ENCODE results near the gene STX1B. TPM values are rescaled to one million over a fixed set of nuclear protein-coding genes. Genes with fewer than 3 reads are reported as not detected.

STX1B gene
- total and polyA plus RNA-seq, 2 experiments from 2014 or later: 5.6 to 13.7 TPM

- no peak for DNase-seq (ENCODE audit: low read depth in 1 of 2, low spot score in 1 of 2)
- TF ChIP-seq, protein P1, sequence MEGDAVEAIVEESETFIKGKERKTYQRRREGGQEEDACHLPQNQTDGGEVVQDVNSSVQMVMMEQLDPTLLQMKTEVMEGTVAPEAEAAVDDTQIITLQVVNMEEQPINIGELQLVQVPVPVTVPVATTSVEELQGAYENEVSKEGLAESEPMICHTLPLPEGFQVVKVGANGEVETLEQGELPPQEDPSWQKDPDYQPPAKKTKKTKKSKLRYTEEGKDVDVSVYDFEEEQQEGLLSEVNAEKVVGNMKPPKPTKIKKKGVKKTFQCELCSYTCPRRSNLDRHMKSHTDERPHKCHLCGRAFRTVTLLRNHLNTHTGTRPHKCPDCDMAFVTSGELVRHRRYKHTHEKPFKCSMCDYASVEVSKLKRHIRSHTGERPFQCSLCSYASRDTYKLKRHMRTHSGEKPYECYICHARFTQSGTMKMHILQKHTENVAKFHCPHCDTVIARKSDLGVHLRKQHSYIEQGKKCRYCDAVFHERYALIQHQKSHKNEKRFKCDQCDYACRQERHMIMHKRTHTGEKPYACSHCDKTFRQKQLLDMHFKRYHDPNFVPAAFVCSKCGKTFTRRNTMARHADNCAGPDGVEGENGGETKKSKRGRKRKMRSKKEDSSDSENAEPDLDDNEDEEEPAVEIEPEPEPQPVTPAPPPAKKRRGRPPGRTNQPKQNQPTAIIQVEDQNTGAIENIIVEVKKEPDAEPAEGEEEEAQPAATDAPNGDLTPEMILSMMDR (IDR thresholded peaks at IDR 0.05; ENCODE audit: low read depth, low read length): no peak
- no peak overlapping the region for H3K4me3 ChIP-seq
- H3K4me1 ChIP-seq (ENCODE audit: low read depth): no peaks in the 10 kb centered on the region
- H3K36me3 ChIP-seq: peaks cover 45% of the 10 kb centered on the region
- no peak overlapping the region for H3K27ac ChIP-seq
- H3K27me3 ChIP-seq: no peaks in the 10 kb centered on the region
- no peaks in the 10 kb centered on the region for H3K9me3 ChIP-seq (ENCODE audit: low read depth)
Observed at GRCh38 chr16:30980023-30980371, 30.4 kb downstream of the STX1B start.

GRCh38 chr16:30979170-30980022 is 31.0 kb downstream of the STX1B start:
- TF ChIP-seq, protein P1 (IDR thresholded peaks at IDR 0.05; ENCODE audit: low read depth, low read length): no peak
- peaks cover 45% of the 10 kb centered on the region for H3K36me3 ChIP-seq
- DNase-seq (ENCODE audit: low read depth in 1 of 2, low spot score in 1 of 2): no peak

DNA sequence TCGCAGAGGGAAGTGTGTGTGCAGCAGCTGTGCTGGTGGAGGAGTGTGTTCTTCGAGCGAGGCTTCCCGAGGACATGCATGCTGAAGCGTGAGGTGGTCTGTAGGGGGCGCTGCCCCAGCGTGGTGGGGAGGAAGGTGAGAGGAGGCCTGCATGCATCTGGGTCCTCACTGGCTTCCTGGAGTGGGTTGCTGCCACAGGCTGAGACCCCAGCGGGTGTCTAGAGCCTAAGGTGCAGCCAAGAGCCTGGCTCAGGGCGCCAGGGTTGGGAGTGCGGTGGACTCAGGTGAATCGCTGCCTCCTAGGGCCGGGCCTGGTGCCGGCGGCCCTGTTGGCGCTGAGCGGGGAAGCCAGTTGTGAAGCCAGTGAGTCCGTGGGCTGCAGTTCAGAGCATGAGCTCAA is 32.9 kb downstream of the STX1B start:
- Histone ChIP-seq H3K4me3 (no peak overlapping the region), H3K36me3 (peaks cover 58% of the 10 kb centered on the region), H3K9me3 (ENCODE audit: low read depth) (no peaks in the 10 kb centered on the region), H3K4me1 (ENCODE audit: low read depth) (no peaks in the 10 kb centered on the region), H3K27ac (no peak overlapping the region), H3K27me3 (no peaks in the 10 kb centered on the region)
- TF ChIP-seq, protein P1 (IDR thresholded peaks at IDR 0.05; ENCODE audit: low read depth, low read length): peak; percentile 29
- DNase-seq (ENCODE audit: low read depth in 1 of 2, low spot score in 1 of 2): no peak

More at GRCh38 chr16:30979170-30980022, 31.0 kb downstream of the STX1B start:
- H3K4me3 ChIP-seq: no peak overlapping the region
- H3K27me3 ChIP-seq: no peaks in the 10 kb centered on the region
- no peak overlapping the region for H3K27ac ChIP-seq
- no peaks in the 10 kb centered on the region for H3K4me1 ChIP-seq (ENCODE audit: low read depth)
- no peaks in the 10 kb centered on the region for H3K9me3 ChIP-seq (ENCODE audit: low read depth)

GRCh38 chr16:30976486-30976885 is 34.0 kb downstream of the STX1B start:
- Histone ChIP-seq H3K36me3 (peaks cover 57% of the 10 kb centered on the region), H3K4me3 (no peak overlapping the region), H3K27ac (no peak overlapping the region), H3K27me3 (no peaks in the 10 kb centered on the region), H3K9me3 (ENCODE audit: low read depth) (no peaks in the 10 kb centered on the region), H3K4me1 (ENCODE audit: low read depth) (no peaks in the 10 kb centered on the region)
- DNase-seq (ENCODE audit: low read depth in 1 of 2, low spot score in 1 of 2): no peak
- TF ChIP-seq, protein P1 (IDR thresholded peaks at IDR 0.05; ENCODE audit: low read depth, low read length): no peak

- H3K4me3 ChIP-seq: no peak overlapping the region
- H3K4me1 ChIP-seq (ENCODE audit: low read depth): no peaks in the 10 kb centered on the region
- peaks cover 51% of the 10 kb centered on the region for H3K36me3 ChIP-seq
- DNase-seq (ENCODE audit: low read depth in 1 of 2, low spot score in 1 of 2): no peak
- TF ChIP-seq, protein P1 (IDR thresholded peaks at IDR 0.05; ENCODE audit: low read depth, low read length): no peak
- no peak overlapping the region for H3K27ac ChIP-seq
- no peaks in the 10 kb centered on the region for H3K27me3 ChIP-seq
- H3K9me3 ChIP-seq (ENCODE audit: low read depth): no peaks in the 10 kb centered on the region
Observed at GRCh38 chr16:30974348-30974747, 36.1 kb downstream of the STX1B start.

Data from cardiac muscle cell (in vitro differentiated cells and primary cell).